Activated CD8-positive, alpha-beta memory T cell treated with anti-CD3 and anti-CD28 coated beads for 1 hour (primary cell): Measurements from ENCODE around the gene RASSF4.

ENCODE experiments used
- DNase-seq, 2 donors: peaks; one replicate each; pipeline ENCODE4 v3.0.0-alpha.2; 2020; ENCODE audit warnings: low read depth in 1 of 2; ENCODE audit errors: extremely low read depth in 1 of 2

The RASSF4 gene

DNA sequence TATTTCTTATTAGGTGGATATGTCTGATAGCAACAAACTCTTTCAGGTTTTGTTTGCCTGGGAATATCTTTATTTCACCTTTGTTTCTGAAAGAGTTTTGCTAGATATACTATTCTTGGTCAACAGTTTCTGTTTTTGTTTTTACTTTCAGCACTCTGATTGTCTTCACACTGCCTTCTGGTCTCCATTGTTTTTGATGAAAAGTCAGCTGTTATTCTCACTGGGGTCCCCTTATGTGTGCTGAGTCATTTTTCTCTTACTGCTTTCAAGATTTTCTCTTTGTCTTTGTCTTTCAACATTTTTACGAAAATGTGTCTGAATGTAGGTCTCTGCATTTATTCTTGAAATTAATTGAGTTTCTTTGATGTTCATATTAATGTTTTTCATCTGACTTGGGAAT lies 15.2 kb upstream of the RASSF4 start:
- no peak for DNase-seq

DNA sequence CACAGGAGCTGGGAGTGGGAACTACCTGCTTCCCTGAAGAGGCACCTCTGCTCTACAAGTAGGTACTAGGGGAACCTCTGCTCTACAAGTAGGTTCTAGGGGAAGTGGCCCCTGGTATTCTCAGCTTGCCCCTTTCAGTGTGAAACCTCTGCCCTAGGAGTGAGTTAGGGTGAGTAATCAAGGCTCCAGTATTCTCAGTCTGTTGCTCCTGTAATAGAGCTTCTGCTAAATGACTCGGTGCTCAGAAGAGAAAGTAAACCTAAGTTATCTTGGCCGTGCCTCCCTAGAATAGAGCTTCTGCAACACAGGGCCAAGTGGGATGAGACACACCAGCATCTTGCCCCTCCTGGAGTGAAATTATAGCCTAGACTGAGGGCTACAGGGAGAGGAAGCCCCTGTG lies 13.4 kb upstream of the RASSF4 start:
- no peak for DNase-seq

DNA sequence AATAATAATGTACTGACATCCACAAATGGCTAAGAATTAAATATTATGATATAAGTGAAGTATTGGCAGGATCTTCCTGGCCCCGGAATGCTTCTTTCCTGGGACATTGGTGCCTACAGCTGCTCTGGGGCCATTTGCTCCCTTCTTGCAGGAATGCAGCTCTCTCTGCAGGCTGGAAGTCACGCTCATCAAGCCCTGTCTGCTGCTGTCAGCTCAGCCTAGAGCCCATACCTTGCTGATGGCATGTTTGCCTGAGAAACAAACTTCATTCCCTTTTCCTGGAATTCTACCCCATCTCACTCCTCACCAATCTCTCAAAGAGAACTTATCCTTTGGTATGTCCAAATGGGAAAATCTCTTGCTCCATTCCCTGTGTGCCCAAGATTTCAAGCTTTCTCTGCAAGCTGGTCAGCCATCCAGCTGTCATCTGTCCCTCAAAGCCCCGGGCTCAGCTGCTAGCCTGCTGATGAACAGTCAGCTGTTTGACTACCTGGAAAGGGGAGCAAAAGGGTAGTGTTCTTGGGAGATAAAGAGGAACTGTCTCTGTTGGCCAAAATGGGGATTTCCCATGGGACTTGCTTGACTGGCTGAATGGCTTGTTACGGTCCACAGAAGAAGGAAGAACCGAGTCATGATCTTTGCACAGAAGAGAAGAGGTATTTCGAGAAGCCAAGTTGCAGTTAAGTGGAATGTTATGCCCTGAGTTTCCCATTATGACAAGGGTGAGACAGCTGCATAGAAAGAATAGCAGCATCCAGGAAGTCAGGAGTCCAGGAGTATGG lies 12.0 kb upstream of the RASSF4 start:
- no peak for DNase-seq

DNA sequence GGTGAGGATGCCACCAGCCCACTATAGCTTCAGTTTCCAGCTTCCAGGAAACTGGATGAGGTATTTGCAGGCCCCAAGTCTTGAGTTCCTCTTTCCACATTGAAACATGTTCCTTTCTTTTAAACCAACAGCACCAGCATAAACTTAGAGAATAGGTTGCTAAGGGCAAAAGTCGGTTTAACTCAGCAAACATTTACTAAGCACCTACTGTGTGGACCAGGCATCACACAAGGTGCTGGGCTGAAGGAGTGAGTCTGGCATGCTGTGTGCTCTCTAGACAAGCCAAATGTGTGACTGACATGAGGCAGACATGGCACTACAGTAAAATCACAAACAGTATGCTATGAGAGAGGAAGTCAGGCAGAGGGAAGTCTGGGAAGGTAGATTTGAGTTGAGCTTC lies 11.0 kb upstream of the RASSF4 start:
- DNase-seq, result no peak

DNA sequence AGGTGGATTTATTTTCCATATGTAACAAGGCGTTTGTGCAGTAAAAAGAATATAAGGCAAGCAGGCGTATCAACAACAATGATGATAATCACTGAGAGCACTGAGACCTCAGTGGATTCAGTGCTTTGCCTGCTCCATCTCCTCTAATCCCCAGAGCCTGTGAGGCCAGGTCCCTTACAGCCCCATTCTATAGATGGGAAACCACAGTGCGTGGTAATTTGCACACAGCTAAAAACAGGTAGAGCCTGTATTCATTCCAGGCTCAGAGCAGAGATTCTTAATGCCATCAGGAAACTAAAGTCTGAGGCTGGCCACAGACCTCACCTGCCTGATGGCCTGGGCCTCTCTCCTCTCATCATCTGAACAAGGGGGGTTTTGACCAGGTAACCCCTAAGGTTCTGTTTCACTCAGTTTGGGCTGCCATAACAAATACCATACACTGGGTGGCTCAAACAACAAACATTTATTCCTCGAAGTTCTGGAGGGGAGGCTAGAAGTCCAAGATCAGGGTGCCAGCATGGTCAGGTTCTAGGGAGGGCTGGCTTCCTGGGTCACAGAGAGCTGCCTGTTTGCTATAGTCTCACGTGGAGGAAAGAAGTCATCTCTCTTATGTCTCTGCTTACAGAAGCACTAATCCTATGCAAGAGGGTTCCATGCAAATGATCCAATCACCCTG lies 10.3 kb upstream of the RASSF4 start:
- no peak for DNase-seq

DNA sequence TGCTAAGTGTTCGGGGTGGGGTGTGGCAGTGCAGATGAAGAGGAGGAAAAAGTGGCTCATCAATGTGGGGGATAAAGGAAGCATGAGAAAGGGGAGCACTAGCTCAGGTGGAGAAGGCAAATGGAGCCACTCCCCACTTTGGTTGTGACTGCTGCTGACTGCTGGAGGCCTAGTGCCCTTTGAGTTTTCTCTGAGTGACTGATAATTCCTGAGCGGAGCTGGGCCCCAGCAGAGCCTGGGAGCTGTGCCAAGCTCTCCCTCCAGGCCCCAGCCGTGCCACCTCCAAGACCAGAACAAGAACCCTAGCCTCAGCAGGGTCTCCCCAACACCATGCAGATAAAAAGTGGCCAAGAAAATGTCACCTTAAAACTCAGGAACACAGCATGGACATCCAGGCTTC lies 9.7 kb upstream of the RASSF4 start:
- DNase-seq, result no peak

DNA sequence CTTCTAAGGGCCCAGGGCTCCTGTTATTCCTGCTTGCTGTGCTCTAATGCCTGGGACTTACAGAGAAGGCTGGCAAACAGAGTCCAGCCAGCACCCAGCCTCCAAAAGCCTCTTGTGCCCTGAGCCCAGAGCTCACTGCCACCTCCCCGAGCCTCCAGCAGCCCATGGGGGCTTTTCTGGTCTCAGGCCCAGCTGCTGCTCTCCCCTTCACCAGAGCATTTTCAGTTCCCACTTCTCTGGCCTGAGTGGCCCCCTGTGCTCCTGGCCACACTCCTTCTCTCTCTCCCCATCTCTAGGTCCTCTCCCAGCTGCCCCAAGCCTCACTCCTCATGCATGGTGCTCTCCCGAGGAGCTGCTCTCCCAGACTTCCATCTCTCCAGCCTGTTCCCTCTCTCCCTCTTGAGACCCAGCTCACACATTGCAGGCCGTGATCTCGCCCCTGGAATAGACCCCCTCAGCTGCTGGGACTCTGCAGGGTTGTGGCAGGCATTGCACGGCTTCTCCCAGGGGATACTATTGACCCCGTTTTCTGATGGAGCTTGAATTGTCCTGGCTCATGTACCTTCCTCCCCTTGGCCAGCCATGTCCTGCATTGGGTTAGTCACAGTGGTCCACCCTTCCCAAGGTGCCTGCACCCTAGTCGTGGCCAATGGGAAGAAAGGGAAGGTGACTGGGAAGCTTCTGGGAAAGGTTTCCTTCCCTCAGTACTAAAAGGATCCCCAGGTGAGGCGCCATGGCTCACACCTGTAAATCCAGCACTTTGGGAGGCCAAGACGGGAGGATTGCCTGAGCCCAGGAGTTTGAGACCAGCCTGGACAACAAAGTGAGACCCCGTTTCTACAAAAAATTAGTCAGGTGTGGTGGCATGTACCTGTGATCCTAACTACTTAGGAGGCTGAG lies 9.0 kb upstream of the RASSF4 start:
- DNase-seq, result no peak

DNA sequence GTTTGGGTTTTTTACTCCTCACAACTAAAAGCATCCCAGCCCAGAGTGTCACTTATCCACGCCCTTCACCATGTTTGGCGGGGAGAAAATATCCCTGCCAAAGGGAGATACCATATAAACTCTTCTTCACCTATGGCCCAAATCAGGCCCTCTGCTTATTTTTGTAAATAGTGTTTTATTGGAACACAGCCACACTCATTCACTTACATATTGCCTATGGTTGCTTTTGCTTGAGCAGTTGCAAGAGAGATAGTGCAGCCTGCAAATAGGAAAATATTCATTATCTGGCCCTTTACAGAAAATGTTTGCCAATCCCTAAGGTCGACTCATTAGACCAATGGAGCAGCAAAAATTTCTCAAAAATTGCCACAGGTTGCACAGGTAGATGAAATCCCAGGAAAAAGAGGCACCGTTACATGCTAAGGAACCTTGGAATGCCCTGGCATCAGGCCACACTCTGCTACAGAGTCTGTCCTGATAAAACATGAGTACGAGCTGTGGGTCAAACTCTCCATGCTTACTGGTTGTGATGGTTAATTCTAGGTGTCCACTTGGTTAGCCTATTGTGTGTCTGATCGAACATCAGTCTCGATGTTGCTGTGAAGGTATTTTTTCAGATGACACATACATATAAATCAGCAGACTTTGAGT lies 7.9 kb upstream of the RASSF4 start:
- no peak for DNase-seq

DNA sequence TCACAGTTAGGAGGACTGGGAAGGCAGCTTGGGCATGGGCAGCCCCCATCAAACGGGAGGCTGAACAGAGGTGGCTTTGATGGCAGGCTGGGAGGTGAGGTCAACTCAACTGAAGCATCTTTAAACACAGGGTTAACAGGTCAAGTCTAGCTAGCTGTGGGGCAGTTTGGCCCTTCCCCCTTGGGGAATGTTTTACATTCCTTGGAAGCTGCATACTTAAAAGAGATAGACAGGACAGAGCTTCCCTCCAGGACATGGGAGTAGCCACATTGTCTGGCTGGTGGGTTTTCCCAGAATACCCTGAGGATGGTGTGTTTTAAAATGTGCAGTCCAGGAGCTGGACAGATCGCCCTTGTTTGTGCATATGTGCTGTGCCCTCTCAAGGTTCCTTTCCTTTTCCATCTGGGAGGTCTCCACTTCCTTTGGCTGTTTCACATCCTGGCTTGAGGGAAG lies 6.8 kb upstream of the RASSF4 start:
- DNase-seq, result no peak

DNA sequence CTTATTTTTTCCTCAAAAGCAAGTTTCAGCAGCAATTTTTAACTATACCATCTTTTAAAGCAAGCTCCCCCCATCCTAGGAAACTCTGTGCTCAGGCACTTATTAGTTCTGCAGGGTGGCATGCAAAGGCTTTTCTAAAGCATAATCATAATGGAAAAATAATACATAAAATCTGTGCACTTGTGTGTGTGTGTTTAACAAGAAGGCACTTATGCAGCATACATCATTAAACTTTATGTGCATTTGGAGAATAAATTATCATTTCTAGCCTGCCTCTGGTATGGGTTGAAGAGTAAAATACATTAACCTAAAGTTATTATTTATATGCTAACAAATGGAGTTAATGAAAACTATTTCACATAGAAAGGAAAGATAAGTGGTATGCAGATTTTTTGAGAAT lies 5.6 kb upstream of the RASSF4 start:
- no peak for DNase-seq

DNA sequence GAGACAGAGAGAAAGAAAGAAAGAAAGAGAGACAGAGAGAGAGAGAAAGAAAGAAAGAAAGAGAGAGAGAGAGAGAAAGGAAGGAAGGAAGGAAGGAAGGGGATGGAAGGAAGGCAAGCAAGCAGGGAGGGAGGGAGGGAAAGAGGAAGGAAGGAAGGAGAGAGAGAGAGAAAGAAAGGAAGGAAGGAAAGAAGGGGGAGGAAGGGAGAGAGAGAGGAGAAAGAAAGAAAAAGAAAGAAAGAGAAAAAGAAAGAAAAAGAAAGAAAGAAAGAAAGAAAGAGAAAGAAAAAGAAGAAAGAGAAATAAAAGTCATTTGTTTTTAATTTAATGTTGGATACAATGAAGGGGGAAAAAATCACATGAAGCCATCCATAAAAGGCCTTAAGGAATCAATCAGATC lies 4.6 kb upstream of the RASSF4 start:
- DNase-seq, result no peak

DNA sequence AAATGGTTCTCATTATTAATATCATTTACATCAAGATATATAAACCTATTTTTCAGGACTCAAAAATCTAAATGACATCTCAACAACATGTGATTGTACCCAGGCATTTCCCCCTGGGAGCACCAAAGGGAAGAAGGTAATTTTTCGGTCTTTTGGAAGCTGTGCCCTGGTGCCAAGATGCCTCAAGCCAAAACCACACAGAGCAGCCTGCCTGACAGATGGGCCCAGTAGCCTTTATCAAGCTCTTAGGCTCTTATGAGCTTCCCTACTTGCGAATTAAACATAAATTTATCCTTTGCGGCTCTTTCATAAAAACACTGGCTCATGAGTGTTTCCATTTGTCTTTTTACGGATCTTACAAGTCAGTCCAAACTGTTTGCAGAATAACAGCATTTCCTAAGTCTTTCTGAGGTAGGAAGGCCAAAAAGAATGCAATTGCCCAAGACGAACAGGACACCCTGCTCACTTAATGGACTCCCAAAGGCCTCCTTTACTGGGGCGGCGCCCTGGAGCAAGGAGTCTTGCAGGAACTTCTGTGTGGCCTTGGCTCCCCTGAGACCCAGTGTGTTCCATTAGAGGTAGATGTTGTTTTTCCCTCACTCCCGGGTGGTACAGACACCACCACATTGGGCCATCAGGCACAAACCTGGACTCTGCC lies 4.1 kb upstream of the RASSF4 start:
- DNase-seq, result no peak

DNA sequence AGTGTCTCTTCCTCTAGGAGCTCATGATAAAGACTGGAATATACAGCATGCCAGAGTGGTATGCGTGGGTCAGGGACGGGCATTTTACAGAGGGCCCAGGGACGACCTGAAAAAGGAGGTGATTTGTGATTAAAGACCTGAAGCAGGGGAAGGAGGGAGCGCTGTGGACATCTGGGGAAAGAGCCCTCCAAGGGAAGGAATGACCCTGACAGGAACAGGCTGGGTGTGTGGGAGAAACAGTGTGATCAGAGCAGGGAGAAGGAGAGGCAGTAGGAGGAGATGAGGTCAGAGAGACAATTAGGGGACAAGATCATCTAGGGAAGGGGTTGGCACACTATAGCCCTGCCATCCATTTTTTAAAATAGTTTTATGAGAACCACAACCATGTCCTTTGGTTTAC lies 3.4 kb upstream of the RASSF4 start:
- DNase-seq, result no peak

DNA sequence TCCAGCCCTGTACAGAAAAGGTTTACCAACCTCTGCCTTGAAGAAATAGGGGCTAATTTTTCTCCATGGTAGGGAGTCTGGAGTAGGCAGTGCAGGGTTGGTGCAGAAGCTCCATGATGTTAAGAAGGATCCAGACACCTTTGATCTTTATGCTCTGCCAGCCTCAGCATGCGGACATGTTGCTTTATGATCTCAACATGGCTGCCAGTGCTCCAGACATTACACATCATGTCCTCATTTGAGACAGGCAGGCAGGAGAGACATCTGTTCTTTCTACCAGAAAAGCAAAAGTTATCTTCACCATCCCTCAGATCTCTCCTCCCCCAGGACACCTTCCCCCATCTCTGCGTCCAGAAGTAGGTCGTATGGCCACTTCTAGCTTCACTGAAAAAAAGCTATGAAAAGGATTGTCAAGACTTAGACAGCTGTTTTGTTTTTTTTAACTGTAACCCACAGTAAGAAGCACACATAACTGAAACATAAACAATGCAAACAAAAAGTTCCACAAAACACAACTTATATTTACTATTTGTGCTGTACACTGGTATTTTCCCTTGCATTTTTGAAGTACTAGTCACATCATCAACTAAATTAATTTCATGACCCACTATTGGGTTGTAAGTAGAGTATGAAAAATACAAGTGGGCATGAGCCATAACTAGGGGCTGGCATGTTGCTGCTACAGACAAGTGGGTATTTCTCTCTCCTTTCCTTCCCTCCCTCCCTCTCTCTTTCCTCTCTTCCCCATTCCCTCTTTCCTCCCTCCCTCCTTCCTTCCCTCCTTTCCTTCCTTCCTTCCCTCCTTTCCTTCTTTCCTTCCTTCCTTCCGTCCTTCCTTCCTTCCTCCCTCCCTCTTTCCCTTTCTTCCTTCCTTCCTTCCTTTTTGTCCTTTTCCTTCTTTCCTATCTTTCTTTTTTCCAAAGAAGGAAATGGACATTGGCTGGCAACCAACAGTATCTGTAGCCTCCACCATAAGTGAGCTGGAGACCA lies 2.6 kb upstream of the RASSF4 start:
- DNase-seq, result no peak

DNA sequence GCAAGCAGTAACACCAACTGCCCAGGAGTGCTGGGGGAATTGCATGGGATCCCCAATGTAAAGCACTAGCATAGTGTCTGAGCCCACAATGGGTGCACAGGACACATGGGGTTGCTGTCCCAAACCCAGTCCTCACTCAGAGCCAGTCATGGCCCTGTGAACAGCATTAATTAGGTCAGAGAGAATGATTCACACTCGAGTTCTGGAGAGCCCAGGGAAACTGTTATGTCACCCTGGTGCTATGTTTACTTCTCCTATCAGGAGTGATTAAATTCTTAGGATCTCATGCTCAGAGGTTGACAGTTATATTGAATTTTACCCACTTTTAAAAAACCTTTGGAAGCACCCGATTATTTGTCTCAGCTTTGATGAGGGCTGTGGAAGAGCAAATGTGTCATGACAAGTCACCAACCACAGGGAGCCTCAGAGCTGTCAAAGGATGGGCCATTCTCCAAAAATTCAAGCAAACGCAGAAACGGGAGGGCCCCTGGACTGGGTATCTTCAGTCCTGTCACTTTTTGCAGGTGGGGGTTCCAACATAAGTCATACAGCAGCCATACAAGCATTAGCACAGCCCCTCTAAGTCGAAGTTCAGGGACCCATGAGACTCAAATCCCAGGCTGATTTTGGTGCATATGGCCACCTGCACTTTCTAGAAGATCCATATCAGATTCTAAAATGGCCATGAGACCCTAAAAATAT lies 1.3 kb upstream of the RASSF4 start:
- no peak for DNase-seq

DNA sequence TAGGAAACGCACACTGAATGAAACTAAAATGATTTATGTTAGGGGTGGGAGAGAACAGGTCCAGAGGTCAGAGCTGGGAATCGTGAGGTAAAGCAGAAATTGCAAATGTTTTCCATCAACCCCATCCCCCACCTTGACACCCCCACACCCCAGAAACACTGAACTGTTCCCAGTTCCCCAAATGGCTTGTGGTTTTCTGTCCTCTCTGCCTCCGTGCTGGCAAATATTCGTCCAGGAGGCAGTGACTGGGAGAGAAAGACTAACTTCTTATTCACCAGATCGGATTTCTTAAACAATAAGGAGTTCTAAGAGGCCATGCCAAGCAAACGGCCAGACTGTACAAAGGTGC lies 730 bp upstream of the RASSF4 start:
- DNase-seq, result no peak

DNA sequence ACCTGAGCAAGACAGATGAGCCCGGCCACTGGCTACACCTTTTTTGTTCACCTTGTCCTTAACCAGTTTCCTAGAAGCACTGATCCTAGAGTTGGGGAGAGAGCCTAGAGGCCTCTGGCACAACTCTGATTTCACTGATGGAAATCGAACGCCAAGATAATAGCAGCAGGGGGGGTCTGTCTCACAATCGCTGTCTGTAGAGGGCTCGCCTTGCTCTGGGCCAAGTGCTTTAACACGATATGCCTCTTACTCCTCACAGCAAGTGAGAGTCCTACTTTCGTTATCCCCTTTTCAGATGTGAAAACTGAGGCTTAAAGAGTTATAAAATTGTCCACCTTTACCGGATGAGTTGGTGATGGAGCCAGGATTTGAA lies 472 bp downstream of the RASSF4 start:
- DNase-seq, result no peak

DNA sequence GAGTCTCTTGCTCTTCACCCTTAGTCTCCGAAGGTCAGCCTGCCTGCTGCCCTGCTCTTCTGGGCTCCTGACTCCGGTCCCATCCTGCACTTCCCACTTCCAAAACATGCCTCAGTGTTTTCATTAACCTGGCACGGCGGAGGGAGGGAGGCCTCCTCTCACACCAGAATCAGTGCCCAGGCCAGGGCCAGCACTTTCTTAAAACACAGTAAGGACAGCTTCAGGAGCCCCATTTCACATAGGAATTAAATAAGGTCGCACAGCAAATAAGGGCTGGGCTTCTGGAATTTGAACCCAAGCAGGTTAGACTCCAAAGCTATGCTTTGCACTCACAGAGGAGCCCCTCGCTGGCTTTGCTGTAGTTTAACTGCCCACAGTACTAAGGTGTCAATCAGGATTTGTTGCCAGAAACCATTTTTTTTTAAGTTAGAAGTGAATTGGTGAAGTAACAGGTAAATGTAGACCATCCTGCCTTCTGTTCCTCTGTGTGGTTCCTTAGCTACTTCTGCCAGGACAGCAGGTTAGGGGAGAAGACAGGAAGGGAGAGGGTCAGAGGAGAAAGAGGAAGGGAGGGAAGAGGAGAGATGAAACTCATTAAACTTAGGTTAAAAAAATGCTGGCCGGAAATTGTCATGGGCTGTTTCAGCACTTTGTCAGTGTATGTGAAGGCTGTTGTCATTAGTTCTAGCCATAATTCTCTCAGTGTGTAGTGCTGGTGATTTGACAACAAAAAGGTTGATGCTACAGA lies 1.1 kb downstream of the RASSF4 start:
- DNase-seq, result no peak
